GM19455 (cell line): Measurements from ENCODE around the gene CRYBB3.
"Not testable (repeated sequence)": the region's sequence is repeated elsewhere in the genome, so short reads cannot be mapped to it uniquely, and the experiment has no call there.

Experiments
- ATAC-seq: cut with Tn5 transposase; IDR thresholded peaks from one replicate; pipeline ENCODE4 v1.9.1; 2021; ENCODE audit not compliant: unreplicated experiment

Gene CRYBB3

DNA sequence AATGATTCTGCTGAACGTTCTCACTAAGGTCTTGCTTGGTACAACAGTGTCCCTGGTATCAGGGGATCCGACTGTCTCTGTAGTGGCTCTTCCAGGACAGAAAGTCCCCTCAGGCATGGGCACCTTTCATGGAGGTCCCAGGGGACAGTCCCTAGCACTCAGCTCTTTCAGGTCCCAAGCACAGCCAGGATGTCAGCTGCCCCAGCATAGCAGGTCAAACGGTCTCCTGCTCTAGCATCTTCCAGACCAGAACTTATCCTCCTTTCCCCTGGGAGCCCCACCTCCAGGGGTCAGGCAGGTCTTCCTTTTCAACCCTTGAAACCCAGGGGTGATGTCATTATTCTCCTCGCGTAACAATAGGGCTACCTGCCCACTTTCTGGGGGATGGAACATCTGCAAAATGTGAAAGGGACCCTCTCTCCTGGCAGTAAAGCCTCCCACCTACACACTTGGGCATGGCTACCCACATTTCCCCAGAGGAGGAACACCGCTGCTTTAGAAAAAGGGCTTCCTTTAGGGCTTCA is 24.7 kb upstream of the CRYBB3 start:
- no peak for ATAC-seq

- ATAC-seq = no peak
Measured at GRCh38 chr22:25176175-25176574, 23.5 kb upstream of the CRYBB3 start.

- no peak for ATAC-seq
Measured at GRCh38 chr22:25176799-25177198, 22.9 kb upstream of the CRYBB3 start.

GRCh38 chr22:25177226-25177625 is 22.4 kb upstream of the CRYBB3 start:
- ATAC-seq = no peak

DNA sequence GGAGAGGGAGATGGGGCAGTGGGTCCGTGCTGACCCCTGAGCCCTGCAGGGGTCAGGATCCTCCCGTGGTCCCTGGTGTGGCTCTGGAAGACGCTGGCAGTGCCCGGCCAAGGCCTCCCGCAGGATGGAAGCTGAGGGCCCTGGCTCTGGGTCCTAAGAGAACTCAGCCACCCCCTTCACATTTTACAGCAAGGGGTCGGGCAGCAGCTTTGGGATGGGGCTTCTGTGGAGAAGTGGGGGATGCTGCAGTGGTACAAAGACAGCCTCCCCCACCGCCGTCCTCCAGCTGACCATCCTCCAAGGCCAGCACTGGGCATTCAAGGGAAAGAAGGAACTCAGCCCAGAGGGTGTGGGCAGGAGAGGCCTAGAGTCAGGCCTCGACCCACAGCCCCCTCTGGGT is 21.8 kb upstream of the CRYBB3 start:
- ATAC-seq = no peak

GRCh38 chr22:25178348-25178747 is 21.3 kb upstream of the CRYBB3 start:
- ATAC-seq = not testable (repeated sequence)

GRCh38 chr22:25178869-25179631 is 20.6 kb upstream of the CRYBB3 start:
- not testable (repeated sequence) for ATAC-seq

GRCh38 chr22:25182131-25183110 is 17.2 kb upstream of the CRYBB3 start:
- no peak for ATAC-seq

DNA sequence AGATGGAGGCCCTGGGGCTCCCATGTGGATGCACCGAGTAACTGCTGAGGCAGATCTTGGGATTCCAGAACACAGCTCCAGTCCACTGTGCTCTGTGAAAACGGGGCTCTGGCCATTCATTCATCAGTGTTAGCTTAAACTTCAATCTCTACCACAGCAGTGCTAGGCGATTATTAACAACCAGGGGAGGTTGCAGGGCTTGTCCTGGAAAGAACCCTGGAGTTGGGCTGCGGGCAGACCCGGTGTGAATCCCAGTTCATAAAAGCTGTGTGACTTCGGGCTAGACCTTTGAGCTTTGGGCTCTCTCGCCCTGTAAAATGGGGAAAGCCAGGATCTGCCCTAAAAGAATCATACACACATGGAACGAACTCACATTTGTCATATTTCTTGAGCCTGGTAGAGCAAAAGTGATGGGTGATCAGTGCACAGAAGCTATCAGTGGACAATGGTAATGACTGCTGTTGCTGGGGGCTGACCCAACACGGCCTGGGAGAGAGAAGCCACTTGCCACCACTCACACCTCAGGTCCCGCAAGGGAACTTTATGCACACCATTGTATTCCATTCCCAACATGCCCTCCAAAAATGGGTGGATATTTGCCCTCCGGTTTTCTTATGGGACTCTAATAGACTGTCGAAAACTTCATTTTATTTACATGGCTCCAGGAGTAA is 15.6 kb upstream of the CRYBB3 start:
- no peak for ATAC-seq

DNA sequence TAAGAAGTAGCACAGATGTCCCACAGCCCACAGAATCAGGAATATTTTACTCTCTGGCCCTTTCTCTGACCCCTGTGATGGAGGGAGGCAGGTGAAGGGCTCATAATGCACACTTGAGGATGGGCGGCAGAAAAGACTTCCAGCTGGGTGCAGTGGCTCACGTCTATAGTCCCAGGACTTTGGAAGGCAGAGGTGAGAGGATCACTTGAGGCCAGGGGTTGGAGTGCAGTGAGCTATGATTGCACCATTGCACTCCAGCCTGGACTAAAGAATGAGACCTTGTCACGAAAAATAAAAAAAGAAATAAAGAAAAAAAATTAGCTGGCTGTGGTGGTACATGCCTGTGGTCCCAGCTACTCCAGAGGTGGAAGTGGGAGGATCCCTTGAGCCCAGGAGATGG is 13.5 kb upstream of the CRYBB3 start:
- ATAC-seq = no peak

DNA sequence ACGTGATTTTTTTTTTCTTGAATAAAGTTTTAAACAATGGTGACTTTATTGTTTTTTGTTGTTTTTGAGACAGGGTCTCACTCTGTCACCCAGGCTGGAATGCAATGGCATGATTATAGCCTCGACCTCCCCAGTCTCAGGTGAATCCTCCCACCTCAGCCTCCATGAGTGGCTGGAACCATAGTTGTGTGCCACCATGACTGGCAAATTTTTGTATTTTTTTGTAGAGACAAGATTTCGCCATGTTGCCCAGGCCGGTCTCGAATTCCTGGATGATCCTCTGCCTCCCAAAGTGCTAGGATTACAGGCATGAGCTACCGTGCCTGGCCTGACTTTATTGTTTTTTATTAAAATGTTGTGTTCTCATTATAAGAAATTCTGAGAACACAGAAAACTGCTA is 12.2 kb upstream of the CRYBB3 start:
- ATAC-seq = no peak

- ATAC-seq = no peak
Measured at GRCh38 chr22:25192406-25192805, 7.3 kb upstream of the CRYBB3 start.

GRCh38 chr22:25193130-25193529 is 6.5 kb upstream of the CRYBB3 start:
- ATAC-seq = no peak

GRCh38 chr22:25193548-25193947 is 6.1 kb upstream of the CRYBB3 start:
- no peak for ATAC-seq

- no peak for ATAC-seq
Measured at GRCh38 chr22:25196326-25196725, 3.3 kb upstream of the CRYBB3 start.

GRCh38 chr22:25197340-25197739 is 2.3 kb upstream of the CRYBB3 start:
- no peak for ATAC-seq

DNA sequence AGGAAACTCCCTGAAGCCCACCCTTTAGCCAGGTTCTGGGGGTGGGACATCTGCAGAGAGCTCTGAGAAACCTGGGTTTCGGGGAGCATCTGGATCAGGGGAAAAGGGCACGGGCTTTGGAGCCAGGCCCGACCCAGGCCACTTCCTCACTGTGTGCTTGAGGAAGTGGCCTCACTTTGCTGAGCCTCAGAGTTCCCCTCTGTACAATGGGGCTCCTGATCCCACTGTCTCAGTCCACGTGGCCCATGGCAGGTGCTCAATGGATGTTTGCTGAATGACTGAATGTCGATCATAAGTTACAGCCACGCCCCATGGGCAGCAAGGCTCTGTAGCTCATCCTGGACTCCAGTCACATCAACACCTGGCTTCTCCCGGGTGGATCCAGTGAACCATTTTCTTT is 1.3 kb downstream of the CRYBB3 start:
- no peak for ATAC-seq

DNA sequence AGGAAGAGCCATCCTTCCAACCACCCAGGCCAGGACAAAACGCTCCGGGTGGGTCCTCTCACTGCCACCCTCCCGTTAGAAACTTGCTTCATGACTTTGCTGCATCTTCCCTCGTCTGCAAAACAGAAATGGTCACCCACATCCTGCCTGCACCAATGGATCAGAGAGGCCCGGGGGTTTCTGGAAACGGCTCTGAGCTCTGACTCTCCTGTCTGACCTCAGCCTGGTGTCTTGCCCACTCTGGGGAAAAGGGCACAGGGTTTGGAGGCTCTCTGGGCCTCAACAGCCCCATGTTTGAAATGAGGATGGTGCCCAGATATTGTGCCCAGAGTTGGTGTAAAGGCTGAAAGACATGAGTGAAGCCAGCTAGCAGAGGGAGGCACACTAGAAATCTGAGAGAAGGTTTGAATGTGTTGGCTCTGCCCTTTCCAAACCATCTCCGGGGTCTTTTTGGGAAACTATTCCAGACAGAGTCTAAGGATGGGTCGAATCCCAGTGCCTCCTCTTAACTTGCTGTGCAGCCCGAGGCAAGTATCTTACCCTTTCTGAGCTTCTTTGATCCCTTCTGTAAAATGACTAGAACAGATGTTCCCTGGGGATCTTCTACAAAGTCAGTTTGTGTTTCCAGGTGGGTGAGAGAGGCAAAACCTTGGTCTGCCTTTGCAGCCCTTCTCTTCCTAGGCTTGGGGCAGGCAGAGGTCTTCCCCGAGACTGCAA is 2.1 kb downstream of the CRYBB3 start:
- no peak for ATAC-seq

DNA sequence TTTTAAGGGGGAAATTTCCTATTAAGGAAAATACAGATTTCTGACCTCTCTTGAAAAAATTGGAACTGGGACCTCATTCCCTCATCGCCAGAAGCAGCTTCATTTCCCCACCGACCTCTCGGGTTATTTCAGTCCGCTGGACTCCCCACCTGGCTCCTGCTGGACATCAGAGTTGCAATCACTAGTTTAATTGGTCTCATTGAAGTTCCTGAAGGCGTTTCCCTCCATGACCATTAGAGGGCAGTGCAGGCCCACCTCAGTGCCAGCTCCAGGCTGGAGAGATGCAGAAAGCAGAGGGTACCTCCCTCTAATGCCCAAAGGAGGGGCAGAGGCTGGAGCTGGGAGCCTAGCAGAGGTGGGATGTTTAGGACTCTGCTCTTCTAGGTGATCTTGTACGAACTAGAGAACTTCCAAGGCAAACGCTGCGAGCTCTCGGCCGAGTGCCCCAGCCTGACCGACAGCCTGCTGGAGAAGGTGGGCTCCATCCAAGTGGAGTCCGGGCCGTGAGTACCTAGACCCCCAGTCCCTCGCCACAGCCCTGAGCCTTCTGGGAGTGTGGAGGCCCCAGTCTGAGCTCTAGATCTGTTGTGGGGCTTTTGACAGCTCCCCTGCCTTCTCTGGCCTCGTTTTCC is 2.7 kb downstream of the CRYBB3 start:
- no peak for ATAC-seq

- no peak for ATAC-seq
Measured at GRCh38 chr22:25203082-25203481, 3.4 kb downstream of the CRYBB3 start.
